ENCODE results near the gene FOLH1.
"Not testable (repeated sequence)": the region's sequence is repeated elsewhere in the genome, so short reads cannot be mapped to it uniquely, and the experiment has no call there.

DNA sequence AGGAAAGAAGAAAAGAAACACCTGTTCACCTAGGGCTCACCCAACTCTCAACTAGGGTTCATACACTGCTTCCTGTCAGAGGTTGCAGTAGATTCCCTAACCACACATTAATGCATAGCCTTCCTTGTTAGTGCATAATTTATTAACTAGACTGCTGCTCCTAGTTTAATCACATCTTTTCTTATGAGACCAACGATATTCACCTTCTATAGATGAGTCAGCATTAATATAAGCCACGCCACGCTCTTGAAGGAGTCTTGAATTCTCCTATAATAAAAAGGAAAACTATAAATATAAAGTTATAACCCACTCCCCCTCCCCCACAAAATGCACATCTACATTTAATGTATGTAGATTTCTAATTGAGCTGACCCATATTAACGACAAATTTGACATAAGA is 39.4 kb downstream of the FOLH1 start:
- TF ChIP-seq, protein P1, sequence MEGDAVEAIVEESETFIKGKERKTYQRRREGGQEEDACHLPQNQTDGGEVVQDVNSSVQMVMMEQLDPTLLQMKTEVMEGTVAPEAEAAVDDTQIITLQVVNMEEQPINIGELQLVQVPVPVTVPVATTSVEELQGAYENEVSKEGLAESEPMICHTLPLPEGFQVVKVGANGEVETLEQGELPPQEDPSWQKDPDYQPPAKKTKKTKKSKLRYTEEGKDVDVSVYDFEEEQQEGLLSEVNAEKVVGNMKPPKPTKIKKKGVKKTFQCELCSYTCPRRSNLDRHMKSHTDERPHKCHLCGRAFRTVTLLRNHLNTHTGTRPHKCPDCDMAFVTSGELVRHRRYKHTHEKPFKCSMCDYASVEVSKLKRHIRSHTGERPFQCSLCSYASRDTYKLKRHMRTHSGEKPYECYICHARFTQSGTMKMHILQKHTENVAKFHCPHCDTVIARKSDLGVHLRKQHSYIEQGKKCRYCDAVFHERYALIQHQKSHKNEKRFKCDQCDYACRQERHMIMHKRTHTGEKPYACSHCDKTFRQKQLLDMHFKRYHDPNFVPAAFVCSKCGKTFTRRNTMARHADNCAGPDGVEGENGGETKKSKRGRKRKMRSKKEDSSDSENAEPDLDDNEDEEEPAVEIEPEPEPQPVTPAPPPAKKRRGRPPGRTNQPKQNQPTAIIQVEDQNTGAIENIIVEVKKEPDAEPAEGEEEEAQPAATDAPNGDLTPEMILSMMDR (conservative IDR thresholded peaks at IDR 0.05; ENCODE audit: low read depth, low read length): not testable (repeated sequence)
- not testable (repeated sequence) for TF ChIP-seq EZH2 (IDR thresholded peaks at IDR 0.05; ENCODE audit: low read length, unreplicated experiment)
